Loucy (cell line): Measurements from ENCODE around the gene CTNNAL1.

Experiments
- H2AFZ ChIP-seq: fragments of 200-600 bp; sonication (generic); 2 replicates; pipeline ENCODE4 v1.6.0; 2016; ENCODE audit warnings: antibody characterized with exemption, mild to moderate bottlenecking, low read length, moderate library complexity
- H3F3A ChIP-seq: fragments of 200-600 bp; 2 replicates; pipeline ENCODE4 v1.6.0; 2016; ENCODE audit warnings: antibody characterized with exemption, low read depth, mild to moderate bottlenecking
- H3K27me3 ChIP-seq: fragments of 200-600 bp; sonication (generic); 2 replicates; pipeline ENCODE4 v1.6.1; 2014; ENCODE audit warnings: low read length, mild to moderate bottlenecking; ENCODE audit not compliant: insufficient read depth, poor library complexity, severe bottlenecking
- H3K36me3 ChIP-seq: fragments of 200-600 bp; sonication (generic); 2 replicates; pipeline ENCODE4 v1.6.1; 2016; ENCODE audit warnings: low read length; ENCODE audit not compliant: insufficient read depth
- H3K4me1 ChIP-seq: fragments of 200-600 bp; sonication (generic); 2 replicates; pipeline ENCODE4 v1.5.1; 2014; ENCODE audit warnings: low read length, mild to moderate bottlenecking; ENCODE audit not compliant: insufficient read depth, poor library complexity, severe bottlenecking
- H3K4me2 ChIP-seq: fragments of 200-600 bp; sonication (generic); 2 replicates; pipeline ENCODE4 v1.6.0; 2014; ENCODE audit warnings: antibody characterized with exemption, low read length, low read depth, mild to moderate bottlenecking; ENCODE audit not compliant: poor library complexity, severe bottlenecking
- H3K4me3 ChIP-seq: fragments of 200-600 bp; sonication (generic); 2 replicates; pipeline ENCODE4 v1.5.1; 2014; ENCODE audit warnings: low read length, mild to moderate bottlenecking, mixed read lengths; ENCODE audit not compliant: poor library complexity, severe bottlenecking
- H3K79me2 ChIP-seq: fragments of 200-600 bp; sonication (generic); 2 replicates; pipeline ENCODE4 v1.6.1; 2014; ENCODE audit warnings: low read length; ENCODE audit not compliant: insufficient read depth
- H3K9ac ChIP-seq: fragments of 200-600 bp; sonication (generic); 2 replicates; pipeline ENCODE4 v1.6.0; 2014; ENCODE audit warnings: mild to moderate bottlenecking, low read depth, low read length, moderate library complexity; ENCODE audit not compliant: poor library complexity, severe bottlenecking
- H3K9me2 ChIP-seq: fragments of 200-600 bp; sonication (generic); replicated peaks from 2 replicates; pipeline ENCODE4 v1.6.1; 2016; ENCODE audit warnings: low read depth, low read length, mixed read lengths
- H3K9me3 ChIP-seq: fragments of 200-600 bp; sonication (generic); 2 replicates; pipeline ENCODE4 v1.6.1; 2014; ENCODE audit warnings: mild to moderate bottlenecking, antibody characterized with exemption, low read length, low read depth; ENCODE audit not compliant: insufficient read depth
- H4K20me1 ChIP-seq: fragments of 200-600 bp; sonication (generic); 2 replicates; pipeline ENCODE4 v1.6.0; 2014; ENCODE audit warnings: antibody characterized with exemption, low read length, mild to moderate bottlenecking; ENCODE audit not compliant: insufficient read depth, poor library complexity, severe bottlenecking
- CTCF ChIP-seq: fragments of 200-600 bp; sonication (generic); conservative IDR thresholded peaks from 2 replicates; pipeline ENCODE4 v1.5.1; 2014; ENCODE audit warnings: mild to moderate bottlenecking, antibody characterized with exemption, low read length
- EZH2phosphoT487 ChIP-seq: fragments of 200-600 bp; IDR thresholded peaks from 2 replicates; pipeline ENCODE4 v1.6.1; 2018; ENCODE audit warnings: antibody characterized with exemption, mild to moderate bottlenecking, moderate library complexity, borderline replicate concordance

CTNNAL1 gene

GRCh38 chr9:109033941-109034700 is 20.8 kb upstream of the CTNNAL1 start:
- no peak overlapping the region for H3K9ac ChIP-seq
- H3K4me1 ChIP-seq, result no peaks in the 10 kb centered on the region
- peaks cover 58% of the 10 kb centered on the region for H3K36me3 ChIP-seq
- no peaks in the 10 kb centered on the region for H3K9me2 ChIP-seq
- no peaks in the 10 kb centered on the region for H3K9me3 ChIP-seq
- H3K79me2 ChIP-seq, result no peaks in the 10 kb centered on the region
- no peak overlapping the region for H2AFZ ChIP-seq
- H3K27me3 ChIP-seq, result no peaks in the 10 kb centered on the region
- H3K4me2 ChIP-seq, result no peak overlapping the region
- TF ChIP-seq CTCF, result no peak
- no peak for TF ChIP-seq EZH2phosphoT487
- no peaks in the 10 kb centered on the region for H3F3A ChIP-seq
- H4K20me1 ChIP-seq, result no peaks in the 10 kb centered on the region
- no peak overlapping the region for H3K4me3 ChIP-seq

- Histone ChIP-seq H3K27me3 (no peaks in the 10 kb centered on the region), H3K9ac (no peak overlapping the region), H3K9me2 (no peaks in the 10 kb centered on the region), H2AFZ (no peak overlapping the region), H3K4me1 (peaks cover 7% of the 10 kb centered on the region), H3K4me3 (no peak overlapping the region), H3K79me2 (no peaks in the 10 kb centered on the region), H3K9me3 (no peaks in the 10 kb centered on the region), H3K4me2 (no peak overlapping the region), H3F3A (no peaks in the 10 kb centered on the region), H4K20me1 (peaks cover 2% of the 10 kb centered on the region), H3K36me3 (peaks cover 51% of the 10 kb centered on the region)
- no peak for TF ChIP-seq EZH2phosphoT487
- no peak for TF ChIP-seq CTCF
Measured at GRCh38 chr9:109031241-109031640, 17.9 kb upstream of the CTNNAL1 start.

- Histone ChIP-seq H3K9me2 (no peaks in the 10 kb centered on the region), H3K79me2 (no peaks in the 10 kb centered on the region), H2AFZ (no peak overlapping the region), H4K20me1 (peaks cover 2% of the 10 kb centered on the region), H3K4me3 (no peak overlapping the region), H3K36me3 (peaks cover 45% of the 10 kb centered on the region; the same call in 1 of the 2 replicates), H3K27me3 (no peaks in the 10 kb centered on the region), H3K4me2 (no peak overlapping the region), H3K9ac (no peak overlapping the region), H3F3A (no peaks in the 10 kb centered on the region), H3K4me1 (peaks cover 7% of the 10 kb centered on the region), H3K9me3 (no peaks in the 10 kb centered on the region)
- TF ChIP-seq CTCF, result no peak
- no peak for TF ChIP-seq EZH2phosphoT487
Measured at GRCh38 chr9:109030426-109030825, 17.1 kb upstream of the CTNNAL1 start.
